ENCODE measurements around the gene MGMT. TPM values are rescaled to one million over a fixed set of nuclear protein-coding genes. Genes with fewer than 3 reads are reported as not detected.

The MGMT gene
- total and polyA plus RNA-seq, 2 donors (not counting 1 experiment from before 2014, with no cell fraction given), result 1.9 to 29.1 TPM

- Histone ChIP-seq H3K27me3 (ENCODE audit: control insufficient read depth, insufficient read depth, low read length) (no peaks in the 10 kb centered on the region), H3K9ac (ENCODE audit: insufficient read depth, low read length) (no peak overlapping the region), H3K79me2 (ENCODE audit: control insufficient read depth, insufficient read depth, low read length) (no peaks in the 10 kb centered on the region), H3K27ac (ENCODE audit: insufficient read depth, low read length) (no peak overlapping the region), H3K36me3 (ENCODE audit: control insufficient read depth, insufficient read depth, low read length) (no peaks in the 10 kb centered on the region), H4K20me1 (ENCODE audit: control insufficient read depth, extremely low read depth, insufficient read depth, low read length) (no peaks in the 10 kb centered on the region), H3K4me1 (ENCODE audit: control insufficient read depth, extremely low read depth, insufficient read depth, low read length) (no peaks in the 10 kb centered on the region), H3K4me2 (ENCODE audit: extremely low read depth, insufficient read depth, low read length) (no peak overlapping the region), H3K9me3 (ENCODE audit: control insufficient read depth, insufficient read depth, low read depth, low read length) (no peaks in the 10 kb centered on the region), H2AFZ (ENCODE audit: low read length) (no peak overlapping the region), H3K4me3 (replicated peaks in 1 of 4; ENCODE audit: control extremely low read depth in 1 of 4, insufficient read depth in 1 of 4, low read depth in 3 of 4, low read length in 4 of 4) (no peak overlapping the region)
- no peak for DNase-seq (ENCODE audit: low read depth in 2 of 2)
- TF ChIP-seq, protein P1, sequence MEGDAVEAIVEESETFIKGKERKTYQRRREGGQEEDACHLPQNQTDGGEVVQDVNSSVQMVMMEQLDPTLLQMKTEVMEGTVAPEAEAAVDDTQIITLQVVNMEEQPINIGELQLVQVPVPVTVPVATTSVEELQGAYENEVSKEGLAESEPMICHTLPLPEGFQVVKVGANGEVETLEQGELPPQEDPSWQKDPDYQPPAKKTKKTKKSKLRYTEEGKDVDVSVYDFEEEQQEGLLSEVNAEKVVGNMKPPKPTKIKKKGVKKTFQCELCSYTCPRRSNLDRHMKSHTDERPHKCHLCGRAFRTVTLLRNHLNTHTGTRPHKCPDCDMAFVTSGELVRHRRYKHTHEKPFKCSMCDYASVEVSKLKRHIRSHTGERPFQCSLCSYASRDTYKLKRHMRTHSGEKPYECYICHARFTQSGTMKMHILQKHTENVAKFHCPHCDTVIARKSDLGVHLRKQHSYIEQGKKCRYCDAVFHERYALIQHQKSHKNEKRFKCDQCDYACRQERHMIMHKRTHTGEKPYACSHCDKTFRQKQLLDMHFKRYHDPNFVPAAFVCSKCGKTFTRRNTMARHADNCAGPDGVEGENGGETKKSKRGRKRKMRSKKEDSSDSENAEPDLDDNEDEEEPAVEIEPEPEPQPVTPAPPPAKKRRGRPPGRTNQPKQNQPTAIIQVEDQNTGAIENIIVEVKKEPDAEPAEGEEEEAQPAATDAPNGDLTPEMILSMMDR (conservative IDR thresholded peaks at IDR 0.05 in 1 of 2, IDR thresholded peaks at IDR 0.05 in 1 of 2; ENCODE audit: low read depth in 1 of 2, low read length in 2 of 2), result no peak
- no peak for TF ChIP-seq EZH2 (IDR thresholded peaks at IDR 0.05; ENCODE audit: low read length, missing control alignments)
Measured at GRCh38 chr10:129505500-129506075, 38.5 kb downstream of the MGMT start.

DNA sequence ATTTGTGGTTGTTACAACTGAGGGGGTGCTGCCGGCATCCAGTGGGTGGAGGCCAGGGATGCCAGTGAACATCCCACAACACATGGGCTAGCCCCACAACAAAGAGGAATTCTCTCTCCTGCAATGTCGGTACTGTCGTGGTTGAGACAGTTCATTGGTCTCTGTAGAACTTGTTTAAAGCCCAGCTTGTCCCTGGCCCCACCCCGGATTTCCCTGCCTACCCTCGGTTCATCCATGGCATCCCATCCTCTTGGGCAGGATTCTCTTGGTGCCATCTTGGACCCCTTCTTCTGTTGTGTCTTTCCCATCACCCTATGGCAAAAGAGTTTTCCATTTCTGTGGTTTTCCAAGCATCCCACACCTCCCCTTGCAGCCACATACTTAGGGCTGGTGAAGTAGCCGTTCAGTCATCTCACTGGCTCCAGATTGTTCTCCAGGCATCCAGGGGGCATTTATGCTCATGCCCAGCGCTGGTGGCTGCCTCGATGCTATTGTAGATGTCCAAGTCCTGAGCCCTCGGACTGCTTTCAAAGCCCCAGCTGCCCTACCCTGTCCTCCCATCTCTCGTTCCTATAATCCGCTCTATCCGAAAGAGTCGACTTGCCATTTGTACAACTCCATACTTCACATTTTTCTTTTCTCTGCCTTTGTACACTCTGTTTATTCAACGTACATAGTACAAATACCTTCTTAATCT, 39.2 kb downstream of the MGMT start:
- DNase-seq (ENCODE audit: low read depth in 2 of 2), result no peak
- Histone ChIP-seq H4K20me1 (ENCODE audit: control insufficient read depth, extremely low read depth, insufficient read depth, low read length) (no peaks in the 10 kb centered on the region), H3K27me3 (ENCODE audit: control insufficient read depth, insufficient read depth, low read length) (no peaks in the 10 kb centered on the region), H3K4me3 (replicated peaks in 1 of 4; ENCODE audit: control extremely low read depth in 1 of 4, insufficient read depth in 1 of 4, low read depth in 3 of 4, low read length in 4 of 4) (no peak overlapping the region), H3K9me3 (ENCODE audit: control insufficient read depth, insufficient read depth, low read depth, low read length) (no peaks in the 10 kb centered on the region), H2AFZ (ENCODE audit: low read length) (no peak overlapping the region), H3K36me3 (ENCODE audit: control insufficient read depth, insufficient read depth, low read length) (no peaks in the 10 kb centered on the region), H3K4me2 (ENCODE audit: extremely low read depth, insufficient read depth, low read length) (no peak overlapping the region), H3K9ac (ENCODE audit: insufficient read depth, low read length) (no peak overlapping the region), H3K27ac (ENCODE audit: insufficient read depth, low read length) (no peak overlapping the region), H3K79me2 (ENCODE audit: control insufficient read depth, insufficient read depth, low read length) (no peaks in the 10 kb centered on the region), H3K4me1 (ENCODE audit: control insufficient read depth, extremely low read depth, insufficient read depth, low read length) (no peaks in the 10 kb centered on the region)
- TF ChIP-seq, protein P1 (conservative IDR thresholded peaks at IDR 0.05 in 1 of 2, IDR thresholded peaks at IDR 0.05 in 1 of 2; ENCODE audit: low read depth in 1 of 2, low read length in 2 of 2), result no peak
- TF ChIP-seq EZH2 (IDR thresholded peaks at IDR 0.05; ENCODE audit: low read length, missing control alignments), result no peak

DNA sequence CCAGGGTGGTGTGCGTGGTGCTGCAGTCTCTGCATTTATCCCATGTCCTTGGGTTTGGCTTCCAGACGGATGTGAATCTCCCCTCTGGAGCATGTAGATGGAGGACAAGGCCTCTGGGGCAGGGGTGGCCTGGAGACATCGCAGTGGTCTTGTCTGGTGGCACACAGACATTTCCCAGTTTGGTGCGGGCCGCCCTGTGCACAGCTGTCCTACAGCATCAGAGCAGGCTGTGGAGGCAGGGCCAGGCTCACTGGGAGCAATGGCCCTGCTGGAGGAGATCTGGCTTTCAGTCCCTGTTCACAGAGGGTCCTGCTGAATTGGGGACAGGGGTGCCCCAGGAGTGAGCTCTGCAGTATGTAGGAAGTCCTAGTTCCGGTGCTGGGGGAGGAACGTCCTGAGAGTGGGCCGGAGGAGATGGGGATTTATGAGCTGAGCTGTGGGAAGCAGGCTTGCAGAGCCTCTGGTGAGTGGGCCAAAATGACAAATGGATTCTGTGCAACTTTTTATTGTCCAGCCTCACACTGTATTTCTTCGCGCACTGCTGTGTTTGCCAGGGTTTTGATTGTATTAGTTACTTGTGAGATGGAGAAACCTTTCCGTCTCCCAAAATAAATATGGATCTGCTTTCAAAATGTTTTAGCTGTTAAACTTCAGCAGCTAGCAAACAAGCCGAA, 40.3 kb downstream of the MGMT start:
- no peak overlapping the region for H3K4me3 ChIP-seq (replicated peaks in 1 of 4; ENCODE audit: control extremely low read depth in 1 of 4, insufficient read depth in 1 of 4, low read depth in 3 of 4, low read length in 4 of 4)
- H3K27me3 ChIP-seq (ENCODE audit: control insufficient read depth, insufficient read depth, low read length), result no peaks in the 10 kb centered on the region
- no peaks in the 10 kb centered on the region for H3K79me2 ChIP-seq (ENCODE audit: control insufficient read depth, insufficient read depth, low read length)
- DNase-seq (ENCODE audit: low read depth in 2 of 2), result no peak
- no peak overlapping the region for H3K4me2 ChIP-seq (ENCODE audit: extremely low read depth, insufficient read depth, low read length)
- no peaks in the 10 kb centered on the region for H3K36me3 ChIP-seq (ENCODE audit: control insufficient read depth, insufficient read depth, low read length)
- H3K27ac ChIP-seq (ENCODE audit: insufficient read depth, low read length), result no peak overlapping the region
- H3K9me3 ChIP-seq (ENCODE audit: control insufficient read depth, insufficient read depth, low read depth, low read length), result no peaks in the 10 kb centered on the region
- no peak for TF ChIP-seq EZH2 (IDR thresholded peaks at IDR 0.05; ENCODE audit: low read length, missing control alignments)
- TF ChIP-seq, protein P1 (conservative IDR thresholded peaks at IDR 0.05 in 1 of 2, IDR thresholded peaks at IDR 0.05 in 1 of 2; ENCODE audit: low read depth in 1 of 2, low read length in 2 of 2), result no peak
- H2AFZ ChIP-seq (ENCODE audit: low read length), result no peak overlapping the region
- H3K9ac ChIP-seq (ENCODE audit: insufficient read depth, low read length), result no peak overlapping the region
- no peaks in the 10 kb centered on the region for H3K4me1 ChIP-seq (ENCODE audit: control insufficient read depth, extremely low read depth, insufficient read depth, low read length)
- no peaks in the 10 kb centered on the region for H4K20me1 ChIP-seq (ENCODE audit: control insufficient read depth, extremely low read depth, insufficient read depth, low read length)

Measured in fibroblast of lung (primary cell).